GM19099 (cell line): ENCODE results near the gene TTC28.

ENCODE experiments used
- POLR2A ChIP-seq: IDR thresholded peaks from 3 replicates; pipeline ENCODE4 v1.6.1; 2011; ENCODE audit warnings: low read depth; ENCODE audit not compliant: insufficient read length; ENCODE audit errors: extremely low read depth

The TTC28 gene

DNA sequence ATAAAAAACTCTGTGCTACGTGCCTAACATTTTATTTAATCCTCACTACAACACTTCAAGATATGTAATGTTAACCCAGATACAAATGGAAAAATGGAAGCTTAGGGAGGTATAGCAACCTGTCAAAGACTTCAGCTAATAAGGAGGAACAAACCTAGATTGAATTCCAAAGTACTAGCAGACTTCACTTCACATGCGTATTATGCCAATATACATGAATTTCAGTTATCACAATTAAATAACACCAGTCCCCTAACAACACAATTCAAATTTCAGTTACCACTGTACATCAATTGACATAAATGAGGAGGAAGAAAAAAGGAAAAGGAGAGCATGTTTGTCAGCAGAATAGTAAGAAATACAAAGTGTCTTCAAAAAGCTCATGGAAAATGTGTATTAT lies 60.4 kb downstream of the TTC28 start:
- TF ChIP-seq POLR2A = no peak

DNA sequence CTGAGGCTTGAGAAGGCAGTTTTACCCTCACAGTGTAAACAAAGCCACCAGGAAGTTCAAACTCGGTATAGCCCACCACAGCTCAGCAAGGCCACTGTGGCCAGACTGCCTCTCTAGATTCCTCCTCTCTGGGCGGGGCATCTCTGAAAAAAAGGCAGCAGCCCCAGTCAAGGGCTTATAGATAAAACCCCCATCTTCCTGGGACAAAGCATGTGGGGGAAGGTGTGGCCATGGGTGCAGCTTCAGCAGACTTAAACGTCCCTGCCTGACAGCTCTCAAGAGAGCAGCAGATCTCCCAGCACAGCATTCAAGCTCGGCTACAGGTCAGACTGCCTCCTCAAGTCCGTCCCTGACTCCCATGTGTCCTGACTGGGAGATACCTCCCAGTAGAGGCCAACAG lies 69.7 kb downstream of the TTC28 start:
- TF ChIP-seq POLR2A = no peak

DNA sequence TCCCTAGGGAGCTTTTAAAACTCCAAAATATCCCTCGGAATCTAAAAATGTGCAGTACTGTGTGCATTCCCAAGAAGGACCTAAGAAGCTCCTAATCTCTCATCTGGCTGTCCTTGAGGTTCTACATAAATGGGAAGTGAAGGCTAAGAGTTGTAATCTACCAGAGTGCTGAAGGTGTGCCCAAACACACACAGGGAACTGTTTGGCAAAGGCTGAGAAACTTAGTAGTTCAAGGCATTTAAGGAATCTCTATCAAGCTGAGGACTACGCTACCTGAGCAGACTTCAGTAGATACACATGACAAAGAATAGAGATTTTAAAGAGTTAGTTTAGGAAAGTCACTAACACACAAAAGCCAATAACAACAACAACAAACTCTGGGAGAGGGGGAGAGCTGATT lies 71.1 kb downstream of the TTC28 start:
- no peak for TF ChIP-seq POLR2A

DNA sequence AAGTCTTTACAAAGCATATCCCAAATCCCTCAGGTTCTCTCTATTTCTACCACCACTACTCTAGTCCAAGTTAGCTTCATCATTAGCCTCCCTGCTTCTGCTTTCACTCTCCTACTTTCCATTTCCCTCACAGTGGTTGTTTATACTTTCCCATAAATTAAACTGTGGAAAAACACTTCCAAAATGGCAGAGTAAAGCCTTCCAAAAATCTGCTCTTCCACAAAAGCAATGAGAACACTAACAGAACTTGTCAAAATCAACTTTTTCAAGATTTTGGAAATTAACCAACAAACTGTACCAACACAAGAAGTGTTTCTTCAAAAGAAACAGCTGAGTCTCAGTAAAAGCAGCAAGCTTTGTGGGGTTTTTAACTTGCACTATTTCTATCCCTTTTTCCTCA lies 71.8 kb downstream of the TTC28 start:
- no peak for TF ChIP-seq POLR2A

DNA sequence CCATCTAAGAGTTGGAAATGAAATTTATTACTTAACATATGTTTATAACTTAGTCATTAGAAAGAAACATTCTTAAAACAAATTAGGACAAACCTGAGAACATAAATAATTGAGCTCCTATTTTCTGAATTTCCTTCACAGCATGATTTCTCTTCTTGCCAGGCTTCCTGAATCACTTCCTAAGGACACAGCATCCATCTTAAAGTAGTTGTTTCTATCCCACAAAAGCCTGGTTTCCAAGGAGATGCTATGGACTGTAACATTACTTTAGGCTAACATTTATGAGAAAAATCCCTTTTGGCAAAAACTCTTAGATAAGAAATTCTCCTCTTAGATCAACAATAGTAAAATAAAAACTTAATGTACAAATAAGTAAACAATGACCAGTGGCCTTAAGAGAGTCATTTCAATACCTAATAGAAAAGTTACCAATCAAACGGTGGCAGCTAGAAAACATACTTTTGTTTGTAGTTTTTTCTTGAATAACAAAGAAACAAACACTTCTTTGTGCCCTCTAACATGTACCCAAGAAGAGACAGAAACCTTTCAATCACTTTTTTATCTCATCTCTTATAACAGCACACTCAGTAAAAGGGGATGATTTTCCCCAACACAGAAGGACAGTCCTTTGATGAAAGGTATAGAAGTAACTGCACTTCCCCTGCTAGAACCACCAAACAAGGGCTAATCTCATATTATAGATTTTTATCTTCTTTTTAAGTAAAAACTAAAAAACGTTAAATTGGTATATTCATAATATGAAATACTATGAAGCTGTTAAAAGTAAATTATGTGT lies 74.5 kb downstream of the TTC28 start:
- no peak for TF ChIP-seq POLR2A

DNA sequence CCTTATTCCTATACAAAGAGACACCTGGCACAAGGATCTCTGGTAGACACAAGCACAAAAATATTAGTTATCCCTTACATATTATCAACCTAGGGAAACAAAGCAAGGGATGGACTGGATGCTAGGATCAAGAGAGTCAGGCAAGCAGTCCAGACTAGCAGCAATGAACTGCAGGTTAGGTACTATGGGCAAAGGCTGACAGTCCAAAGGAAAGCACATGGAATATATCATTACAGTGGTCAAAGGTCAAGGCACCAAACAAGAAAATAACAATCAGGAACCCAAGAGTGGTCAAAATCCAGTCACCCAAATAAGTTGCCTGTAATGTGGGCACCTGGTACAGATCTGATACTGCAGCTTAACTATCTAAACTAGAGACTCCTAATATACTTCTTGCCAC lies 77.7 kb downstream of the TTC28 start:
- TF ChIP-seq POLR2A = no peak

DNA sequence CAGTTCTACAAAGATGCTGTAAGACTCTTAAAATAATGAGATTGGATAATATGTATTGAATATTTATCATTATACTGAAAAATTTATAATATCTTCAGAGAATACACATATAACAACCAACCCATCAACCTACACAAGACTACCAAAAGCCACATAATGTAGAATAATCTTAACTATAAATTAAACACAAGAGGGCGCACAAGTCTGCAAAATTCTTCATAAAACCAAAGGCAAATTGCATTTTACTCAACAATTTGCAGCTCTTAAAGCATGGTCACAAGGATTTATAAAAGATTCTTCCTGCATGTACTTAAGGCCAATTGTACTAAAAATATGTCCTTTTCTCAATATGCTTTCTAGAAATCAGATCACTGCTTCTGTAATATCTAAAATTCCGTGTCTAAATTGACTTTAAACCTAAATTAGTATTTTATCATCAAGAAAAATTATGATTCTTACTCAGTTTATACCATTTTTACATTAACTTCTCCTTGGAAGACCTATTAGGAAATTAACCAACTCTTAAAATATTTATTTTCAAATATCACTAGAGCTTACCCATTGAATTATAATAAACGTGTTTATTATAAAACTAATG lies 79.0 kb downstream of the TTC28 start:
- TF ChIP-seq POLR2A = no peak

DNA sequence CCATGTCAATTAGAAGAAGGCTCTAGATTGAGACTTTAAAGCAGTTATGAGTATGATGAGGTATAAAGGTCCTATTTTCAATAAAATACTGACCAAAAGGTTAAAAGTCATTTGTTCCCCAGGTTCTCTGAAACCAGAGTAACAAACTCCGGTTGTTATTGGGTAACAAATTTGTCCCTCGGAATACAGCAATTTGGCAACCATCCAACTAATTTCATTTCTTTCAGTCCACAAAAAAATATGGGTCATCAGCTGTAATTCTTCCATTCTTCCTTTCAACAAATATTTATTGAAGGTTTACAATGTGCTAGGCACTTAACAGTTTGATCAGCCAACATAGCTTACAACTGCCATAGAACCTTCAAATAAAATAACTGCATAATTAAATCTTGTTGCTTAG lies 79.9 kb downstream of the TTC28 start:
- TF ChIP-seq POLR2A = no peak

DNA sequence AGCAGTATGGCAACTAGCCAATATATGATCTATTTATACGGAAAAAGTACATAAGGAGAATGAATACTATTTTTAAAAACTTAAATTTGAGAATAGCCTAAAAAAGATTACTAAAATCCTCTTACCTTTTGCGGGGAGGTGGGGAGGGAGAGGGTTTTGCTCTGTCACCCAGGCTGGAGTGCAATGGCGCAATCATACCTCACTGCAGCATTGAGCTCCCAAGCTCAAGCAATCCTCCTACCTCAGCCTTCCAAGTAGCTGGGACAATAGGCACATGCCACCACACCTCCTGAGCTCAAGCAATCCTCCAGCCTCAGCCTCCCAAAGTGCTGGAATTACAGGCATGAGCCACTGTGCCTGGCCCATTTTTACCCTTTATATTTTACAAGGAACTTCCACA lies 82.0 kb downstream of the TTC28 start:
- no peak for TF ChIP-seq POLR2A

DNA sequence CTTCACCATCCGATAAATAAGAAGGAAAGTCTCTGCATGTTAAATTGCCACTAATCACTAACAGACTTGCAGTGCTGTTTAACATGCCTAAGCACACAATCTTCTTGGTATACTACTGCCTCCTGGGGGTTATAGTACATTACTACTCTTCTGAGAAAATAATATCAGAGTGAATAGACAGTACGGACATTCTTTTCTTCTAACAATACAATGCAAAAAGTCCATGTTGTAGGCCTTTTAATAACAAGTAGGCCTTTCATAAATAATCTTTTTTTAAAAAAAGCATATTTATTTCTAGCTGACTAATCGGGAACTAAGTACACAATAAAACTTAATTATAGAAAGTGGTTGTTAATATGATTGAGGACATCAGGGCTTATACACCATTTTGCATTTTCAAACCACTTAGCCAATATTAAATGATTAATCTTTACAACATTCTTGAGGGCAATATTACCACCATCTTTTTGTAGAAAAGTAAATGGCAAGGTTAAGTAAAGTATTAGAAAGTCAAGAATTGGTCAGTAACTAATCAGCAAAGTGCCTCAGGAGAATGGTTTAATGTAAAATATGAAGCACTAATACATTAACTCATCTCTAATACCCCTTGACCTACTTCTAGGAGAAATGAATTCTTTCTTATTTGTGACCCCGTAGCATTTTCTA lies 84.7 kb downstream of the TTC28 start:
- no peak for TF ChIP-seq POLR2A

DNA sequence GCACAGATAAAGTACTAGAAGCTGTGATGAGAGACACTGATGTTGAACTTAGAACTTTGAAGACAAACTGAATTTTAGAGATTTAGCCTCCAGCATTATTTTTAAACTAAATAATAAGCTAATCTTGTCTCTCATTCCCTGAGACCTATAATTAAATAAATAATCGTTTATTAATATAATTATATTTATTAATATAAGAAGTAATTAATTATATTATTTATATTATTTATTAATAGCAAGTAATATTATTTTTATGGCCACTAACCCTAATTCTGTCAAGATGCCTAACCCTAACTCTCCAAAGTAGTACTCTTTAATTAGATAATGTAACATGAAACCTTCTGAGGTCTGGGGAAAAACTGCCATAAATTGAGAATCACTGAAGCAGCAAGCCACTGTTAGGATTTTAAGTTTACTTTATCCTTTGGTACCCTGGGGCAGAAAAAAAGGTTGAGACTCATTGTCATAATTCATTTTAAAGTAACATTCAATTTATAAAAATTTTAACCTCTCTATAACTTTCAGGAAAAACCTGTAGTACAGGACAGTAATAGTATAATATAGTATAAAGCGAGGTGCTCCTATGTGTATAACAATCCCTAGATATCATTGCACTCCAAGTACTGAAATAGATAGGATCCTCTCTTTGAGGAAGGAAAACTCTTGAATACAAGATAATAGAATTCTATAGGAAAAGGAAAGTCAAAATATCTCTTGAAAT lies 85.4 kb downstream of the TTC28 start:
- no peak for TF ChIP-seq POLR2A

DNA sequence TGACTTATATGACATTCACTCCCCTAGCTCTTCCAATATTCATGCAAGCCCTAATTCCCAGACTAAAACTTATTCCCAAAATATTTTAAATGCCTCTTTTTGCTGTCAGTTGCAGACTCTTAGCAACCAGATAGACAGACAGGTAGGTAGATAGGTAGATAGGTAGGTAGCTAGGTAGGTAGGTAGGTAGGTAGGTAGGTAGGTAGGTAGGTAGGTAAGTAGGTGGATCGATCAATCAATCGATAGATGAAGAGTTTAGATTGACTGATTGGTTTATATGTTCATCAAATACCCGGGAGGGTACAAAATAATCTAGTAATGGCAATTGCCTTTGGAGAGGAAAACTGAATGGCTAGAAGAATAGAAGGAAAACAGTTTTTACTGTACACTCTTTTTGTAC lies 86.3 kb downstream of the TTC28 start:
- no peak for TF ChIP-seq POLR2A

DNA sequence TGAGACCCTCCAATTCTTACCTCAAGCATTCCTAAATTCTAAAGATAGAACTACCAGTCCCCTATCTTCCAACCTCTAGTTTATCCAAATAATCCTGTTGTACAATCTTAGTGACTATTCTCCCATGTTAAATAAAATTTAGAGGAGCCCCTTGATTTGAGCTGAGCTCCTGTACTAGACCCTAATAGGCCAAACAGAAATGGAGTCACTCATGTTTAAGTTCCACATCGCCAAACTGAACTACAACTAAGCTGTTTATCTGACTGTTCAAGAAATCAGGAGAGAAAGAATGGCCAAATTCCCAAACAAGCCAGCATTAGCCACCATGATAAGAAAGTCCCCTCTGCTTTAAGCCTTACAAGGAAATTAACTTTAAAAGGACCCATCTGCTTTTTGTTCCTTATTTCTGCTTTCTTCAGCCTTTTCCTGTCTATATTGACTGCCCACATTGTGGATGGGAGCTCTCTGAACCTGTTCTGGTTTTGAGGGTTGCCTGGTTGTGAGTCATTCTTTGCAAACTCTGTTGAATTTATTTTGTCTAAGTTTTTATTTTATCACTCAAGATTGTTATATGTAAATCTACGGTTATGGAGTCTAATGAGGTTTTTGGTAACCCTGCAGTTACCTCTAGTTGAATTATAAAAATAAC lies 90.4 kb downstream of the TTC28 start:
- TF ChIP-seq POLR2A = no peak

DNA sequence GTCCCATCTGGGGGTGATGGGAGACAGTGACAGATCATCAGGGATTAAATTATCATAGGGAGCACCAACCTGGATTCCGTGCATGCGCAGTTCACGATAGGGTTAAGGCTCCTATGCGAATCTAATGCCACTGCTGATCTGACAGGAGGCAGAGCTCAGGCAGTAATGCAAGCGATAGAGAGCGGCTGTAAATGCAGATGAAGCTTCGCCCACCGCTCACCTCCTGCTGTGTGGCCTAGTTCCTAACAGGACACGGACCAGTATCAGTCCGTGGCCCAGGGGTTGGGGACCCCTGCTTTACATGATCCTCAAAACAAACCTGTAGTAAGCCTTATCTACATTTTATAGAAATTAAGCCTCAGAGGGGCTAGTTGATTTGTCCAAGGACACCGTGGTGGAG lies 94.3 kb downstream of the TTC28 start:
- TF ChIP-seq POLR2A = no peak

DNA sequence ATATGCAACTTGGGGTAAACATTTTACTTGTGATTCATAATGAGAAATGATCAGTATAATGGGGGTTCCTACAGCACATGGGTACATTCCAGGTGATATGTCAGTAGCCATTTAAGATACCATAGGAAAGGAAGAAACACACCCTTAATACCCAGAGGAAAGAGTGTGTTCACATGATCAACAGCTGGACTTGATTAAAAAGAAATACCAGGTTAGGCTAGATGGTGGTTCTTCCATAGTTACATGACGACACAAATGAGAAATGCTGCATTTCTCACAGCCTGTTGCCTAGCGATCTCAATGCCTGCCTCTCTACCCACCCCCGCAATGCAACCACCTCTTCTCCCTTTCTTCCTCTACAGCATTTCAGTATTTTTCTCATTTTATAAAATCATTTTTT lies 96.8 kb downstream of the TTC28 start:
- TF ChIP-seq POLR2A = no peak
